IMR-90 (cell line): Measurements from ENCODE around the gene CLEC10A.

Experiments
- CEBPB ChIP-seq: IDR thresholded peaks from 2 replicates; pipeline ENCODE4 v1.6.1; 2012; ENCODE audit warnings: low read depth, low read length, improper control_type of control experiment
- CHD1 ChIP-seq: IDR thresholded peaks from 2 replicates; pipeline ENCODE4 v1.6.1; 2012; ENCODE audit warnings: low read depth, low read length, improper control_type of control experiment
- FOS ChIP-seq: fragments of 150-350 bp; IDR thresholded peaks from 2 replicates; pipeline ENCODE4 v1.6.1; 2016; ENCODE audit warnings: low read depth, low read length
- MAFK ChIP-seq: IDR thresholded peaks from 2 replicates; pipeline ENCODE4 v1.6.1; 2012; ENCODE audit warnings: low read depth, low read length, improper control_type of control experiment
- MAZ ChIP-seq: IDR thresholded peaks from 2 replicates; pipeline ENCODE4 v1.6.1; 2012; ENCODE audit warnings: low read depth, mild to moderate bottlenecking, low read length, improper control_type of control experiment, moderate library complexity, borderline replicate concordance
- MXI1 ChIP-seq: IDR thresholded peaks from 2 replicates; pipeline ENCODE4 v1.6.1; 2012; ENCODE audit warnings: low read depth, mild to moderate bottlenecking, low read length, moderate library complexity, borderline replicate concordance
- POLR2A ChIP-seq: IDR thresholded peaks from 2 replicates; pipeline ENCODE4 v1.6.1; 2012; ENCODE audit warnings: mild to moderate bottlenecking, low read depth, low read length
- RAD21 ChIP-seq: IDR thresholded peaks from 2 replicates; pipeline ENCODE4 v1.6.1; 2012; ENCODE audit warnings: low read length, improper control_type of control experiment
- RCOR1 ChIP-seq: IDR thresholded peaks from 2 replicates; pipeline ENCODE4 v1.6.1; 2012; ENCODE audit warnings: mild to moderate bottlenecking, low read length, improper control_type of control experiment; ENCODE audit not compliant: insufficient replicate concordance
- SMC3 ChIP-seq: fragments of 150-350 bp; IDR thresholded peaks from 2 replicates; pipeline ENCODE4 v1.6.1; 2016; ENCODE audit warnings: low read depth, mild to moderate bottlenecking, antibody characterized with exemption, low read length, moderate library complexity
- TF ChIP-seq, protein P1 (sequence below): conservative IDR thresholded peaks from 2 replicates; pipeline ENCODE4 v1.5.1; 2012; ENCODE audit warnings: mild to moderate bottlenecking, low read depth, low read length, improper control_type of control experiment
- TF ChIP-seq, protein P2 (sequence below): fragments of 150-350 bp; IDR thresholded peaks from 2 replicates; pipeline ENCODE4 v1.6.1; 2016; ENCODE audit warnings: low read depth, mild to moderate bottlenecking, low read length, moderate library complexity, borderline replicate concordance

DNA sequence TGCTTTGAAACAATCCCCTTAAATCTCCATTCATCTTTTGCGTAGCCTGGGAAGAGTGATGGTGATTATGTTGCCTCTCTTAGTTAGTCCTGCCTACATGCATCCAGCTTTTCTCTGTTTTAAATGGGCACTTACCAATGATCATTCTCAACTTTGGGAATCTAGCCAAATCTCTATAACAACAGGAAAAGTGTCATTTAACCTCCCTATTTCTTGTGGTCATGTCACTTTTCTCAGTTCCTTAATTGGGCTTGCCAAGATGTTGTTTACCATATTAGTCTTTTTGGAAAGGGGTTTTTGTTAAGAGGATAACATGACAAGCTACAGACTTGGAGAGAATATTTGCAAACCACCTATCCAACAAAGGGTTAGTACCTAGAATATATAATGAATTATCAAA is 15.6 kb upstream of the CLEC10A start:
- TF ChIP-seq, protein P1, sequence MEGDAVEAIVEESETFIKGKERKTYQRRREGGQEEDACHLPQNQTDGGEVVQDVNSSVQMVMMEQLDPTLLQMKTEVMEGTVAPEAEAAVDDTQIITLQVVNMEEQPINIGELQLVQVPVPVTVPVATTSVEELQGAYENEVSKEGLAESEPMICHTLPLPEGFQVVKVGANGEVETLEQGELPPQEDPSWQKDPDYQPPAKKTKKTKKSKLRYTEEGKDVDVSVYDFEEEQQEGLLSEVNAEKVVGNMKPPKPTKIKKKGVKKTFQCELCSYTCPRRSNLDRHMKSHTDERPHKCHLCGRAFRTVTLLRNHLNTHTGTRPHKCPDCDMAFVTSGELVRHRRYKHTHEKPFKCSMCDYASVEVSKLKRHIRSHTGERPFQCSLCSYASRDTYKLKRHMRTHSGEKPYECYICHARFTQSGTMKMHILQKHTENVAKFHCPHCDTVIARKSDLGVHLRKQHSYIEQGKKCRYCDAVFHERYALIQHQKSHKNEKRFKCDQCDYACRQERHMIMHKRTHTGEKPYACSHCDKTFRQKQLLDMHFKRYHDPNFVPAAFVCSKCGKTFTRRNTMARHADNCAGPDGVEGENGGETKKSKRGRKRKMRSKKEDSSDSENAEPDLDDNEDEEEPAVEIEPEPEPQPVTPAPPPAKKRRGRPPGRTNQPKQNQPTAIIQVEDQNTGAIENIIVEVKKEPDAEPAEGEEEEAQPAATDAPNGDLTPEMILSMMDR: no peak
- TF ChIP-seq POLR2A (no peak), FOS (no peak), RCOR1 (no peak), MAFK (no peak), CEBPB (no peak), CHD1 (no peak), SMC3 (no peak), MAZ (no peak), MXI1 (no peak), RAD21 (no peak)
- TF ChIP-seq, protein P2, sequence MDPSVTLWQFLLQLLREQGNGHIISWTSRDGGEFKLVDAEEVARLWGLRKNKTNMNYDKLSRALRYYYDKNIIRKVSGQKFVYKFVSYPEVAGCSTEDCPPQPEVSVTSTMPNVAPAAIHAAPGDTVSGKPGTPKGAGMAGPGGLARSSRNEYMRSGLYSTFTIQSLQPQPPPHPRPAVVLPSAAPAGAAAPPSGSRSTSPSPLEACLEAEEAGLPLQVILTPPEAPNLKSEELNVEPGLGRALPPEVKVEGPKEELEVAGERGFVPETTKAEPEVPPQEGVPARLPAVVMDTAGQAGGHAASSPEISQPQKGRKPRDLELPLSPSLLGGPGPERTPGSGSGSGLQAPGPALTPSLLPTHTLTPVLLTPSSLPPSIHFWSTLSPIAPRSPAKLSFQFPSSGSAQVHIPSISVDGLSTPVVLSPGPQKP: no peak
